GM12891 (cell line): ENCODE measurements around the gene CAMK1G.

Source experiments
- POLR2A ChIP-seq: IDR thresholded peaks from 2 replicates; pipeline ENCODE4 v1.6.1; 2011; ENCODE audit warnings: low read depth, low read length, control low read depth
- POLR2AphosphoS5 ChIP-seq: IDR thresholded peaks from 2 replicates; pipeline ENCODE4 v1.6.1; 2011; ENCODE audit warnings: low read depth, low read length, control low read depth
- POU2F2 ChIP-seq: IDR thresholded peaks from 2 replicates; pipeline ENCODE4 v1.6.1; 2011; ENCODE audit warnings: low read depth, mild to moderate bottlenecking, control low read depth, low read length, moderate library complexity
- TAF1 ChIP-seq: IDR thresholded peaks from 2 replicates; pipeline ENCODE4 v1.6.1; 2011; ENCODE audit warnings: low read depth, low read length, control low read depth

DNA sequence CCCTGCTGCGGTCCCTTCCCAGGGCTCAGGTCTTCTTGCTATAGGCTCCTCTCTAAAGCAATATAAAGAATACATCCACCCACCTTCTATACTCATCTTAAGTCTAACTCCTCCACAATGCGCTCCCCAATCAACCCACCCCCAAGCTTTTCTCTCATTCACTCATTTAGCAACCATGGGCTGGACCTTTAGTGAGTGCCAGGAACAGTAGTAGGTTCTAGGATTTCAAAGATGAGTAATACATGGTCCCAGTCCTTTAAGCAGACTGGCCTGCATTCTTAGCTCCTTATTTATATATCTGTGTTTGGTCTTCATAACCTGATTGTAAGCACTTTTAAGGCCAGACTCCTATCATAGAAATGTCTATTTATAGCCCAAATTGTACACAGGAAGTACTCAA is 5.9 kb downstream of the CAMK1G start:
- no peak for TF ChIP-seq POLR2AphosphoS5
- no peak for TF ChIP-seq TAF1
- no peak for TF ChIP-seq POLR2A
- TF ChIP-seq POU2F2, result no peak
